Measurements from ENCODE around the gene C3. TPM values are rescaled to one million over a fixed set of nuclear protein-coding genes. Genes with fewer than 3 reads are reported as not detected.
A peak's percentile ranks its signal among the peaks of the same experiment; 100 is the strongest.

Gene C3
- total RNA-seq, 1 donor from 2014 or later, result not detected

DNA sequence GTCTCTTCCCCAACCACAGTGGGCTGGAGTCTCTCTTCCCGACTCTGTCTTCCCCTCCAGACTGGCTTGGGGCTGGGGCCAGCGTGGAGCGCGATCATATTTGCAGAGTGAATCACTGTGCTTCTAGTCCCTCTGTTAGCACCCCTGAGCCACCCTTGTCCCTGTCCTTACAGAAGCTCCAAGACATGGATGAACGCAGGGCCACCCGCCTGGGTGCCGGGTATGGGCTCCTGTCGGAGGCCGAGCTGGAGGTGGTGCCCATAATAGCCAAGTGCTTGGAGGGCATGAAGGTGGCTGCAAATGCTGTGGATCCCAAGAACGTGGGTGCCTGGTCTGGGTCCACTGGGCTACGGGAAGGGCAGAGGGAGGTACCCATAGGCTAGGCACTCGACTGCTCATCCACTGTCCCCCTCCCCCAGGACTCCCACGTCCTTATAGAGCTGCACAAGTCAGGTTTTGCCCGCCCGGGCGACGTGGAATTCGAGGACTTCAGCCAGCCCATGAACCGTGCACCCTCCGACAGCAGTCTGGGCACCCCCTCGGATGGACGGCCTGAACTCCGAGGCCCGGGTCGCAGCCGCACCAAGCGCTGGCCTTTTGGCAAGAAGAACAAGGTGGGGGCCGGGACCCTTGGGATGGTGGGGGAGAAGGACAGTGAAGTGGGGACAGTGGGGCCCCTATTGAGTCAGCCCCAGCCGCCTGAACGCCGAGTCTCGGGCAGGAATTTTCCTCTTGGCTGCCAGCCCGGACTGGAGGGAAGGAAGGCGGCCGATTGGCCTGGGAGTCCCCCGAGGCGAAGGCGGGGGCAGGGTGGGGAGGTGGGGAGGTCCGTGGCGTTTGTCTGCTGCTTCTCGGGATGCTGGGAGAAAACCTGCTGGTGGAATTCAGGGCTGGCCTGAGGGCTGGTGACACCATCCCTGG, 24.2 kb upstream of the C3 start:
- peaks cover 27% of the 10 kb centered on the region for H3K36me3 Mint-ChIP-seq (ENCODE audit: low read depth, unreplicated experiment)
- no peak for DNase-seq (ENCODE audit: low spot score)
- H3K27me3 Mint-ChIP-seq (ENCODE audit: unreplicated experiment), result peaks cover 4% of the 10 kb centered on the region
- TF ChIP-seq, protein P1, sequence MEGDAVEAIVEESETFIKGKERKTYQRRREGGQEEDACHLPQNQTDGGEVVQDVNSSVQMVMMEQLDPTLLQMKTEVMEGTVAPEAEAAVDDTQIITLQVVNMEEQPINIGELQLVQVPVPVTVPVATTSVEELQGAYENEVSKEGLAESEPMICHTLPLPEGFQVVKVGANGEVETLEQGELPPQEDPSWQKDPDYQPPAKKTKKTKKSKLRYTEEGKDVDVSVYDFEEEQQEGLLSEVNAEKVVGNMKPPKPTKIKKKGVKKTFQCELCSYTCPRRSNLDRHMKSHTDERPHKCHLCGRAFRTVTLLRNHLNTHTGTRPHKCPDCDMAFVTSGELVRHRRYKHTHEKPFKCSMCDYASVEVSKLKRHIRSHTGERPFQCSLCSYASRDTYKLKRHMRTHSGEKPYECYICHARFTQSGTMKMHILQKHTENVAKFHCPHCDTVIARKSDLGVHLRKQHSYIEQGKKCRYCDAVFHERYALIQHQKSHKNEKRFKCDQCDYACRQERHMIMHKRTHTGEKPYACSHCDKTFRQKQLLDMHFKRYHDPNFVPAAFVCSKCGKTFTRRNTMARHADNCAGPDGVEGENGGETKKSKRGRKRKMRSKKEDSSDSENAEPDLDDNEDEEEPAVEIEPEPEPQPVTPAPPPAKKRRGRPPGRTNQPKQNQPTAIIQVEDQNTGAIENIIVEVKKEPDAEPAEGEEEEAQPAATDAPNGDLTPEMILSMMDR (IDR thresholded peaks at IDR 0.05; ENCODE audit: unreplicated experiment), result no peak
- no peaks in the 10 kb centered on the region for H3K4me1 Mint-ChIP-seq (ENCODE audit: unreplicated experiment)
- H3K4me3 Mint-ChIP-seq (ENCODE audit: unreplicated experiment), result peak overlapping the region; percentile 39
- H3K27ac Mint-ChIP-seq (ENCODE audit: unreplicated experiment), result no peak overlapping the region
- no peaks in the 10 kb centered on the region for H3K9me3 Mint-ChIP-seq (ENCODE audit: unreplicated experiment)

DNA sequence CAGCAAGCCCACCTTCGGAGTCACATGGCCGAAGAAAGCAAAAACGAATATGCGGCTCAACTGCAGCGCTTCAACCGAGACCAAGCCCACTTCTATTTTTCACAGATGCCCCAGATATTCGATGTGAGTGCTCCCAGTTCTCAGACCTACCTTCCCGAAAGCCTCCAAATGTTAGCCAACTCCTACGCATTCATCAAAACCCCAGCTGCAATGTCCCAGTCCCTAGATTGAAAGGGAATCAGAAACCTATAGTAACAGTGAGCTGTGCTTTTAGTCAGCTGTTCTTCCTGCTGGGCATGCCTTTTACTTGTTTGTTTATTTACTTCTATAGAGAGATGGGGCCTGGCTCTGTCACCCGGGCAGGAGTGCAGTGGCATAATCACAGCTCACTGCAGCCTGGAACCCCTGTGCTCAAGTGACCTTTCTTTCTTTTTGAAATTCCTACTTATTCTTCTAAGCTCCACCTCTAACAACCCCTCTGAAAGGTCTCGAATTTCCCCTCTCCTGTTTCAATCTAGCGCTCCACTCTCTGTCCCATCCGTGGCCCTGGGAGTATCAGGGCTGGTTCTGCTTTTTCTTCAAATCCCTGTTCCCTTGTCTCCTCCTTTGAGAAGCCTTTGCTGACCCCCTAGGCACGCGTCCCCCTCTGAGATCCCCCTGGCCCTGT, 23.4 kb upstream of the C3 start:
- Mint-ChIP-seq H3K36me3 (ENCODE audit: low read depth, unreplicated experiment) (peaks cover 21% of the 10 kb centered on the region), H3K27me3 (ENCODE audit: unreplicated experiment) (peaks cover 6% of the 10 kb centered on the region), H3K4me1 (ENCODE audit: unreplicated experiment) (peaks cover 1% of the 10 kb centered on the region), H3K9me3 (ENCODE audit: unreplicated experiment) (no peaks in the 10 kb centered on the region), H3K27ac (ENCODE audit: unreplicated experiment) (peak overlapping the region; percentile 59), H3K4me3 (ENCODE audit: unreplicated experiment) (peak overlapping the region; percentile 39)
- TF ChIP-seq, protein P1 (IDR thresholded peaks at IDR 0.05; ENCODE audit: unreplicated experiment), result no peak
- no peak for DNase-seq (ENCODE audit: low spot score)

DNA sequence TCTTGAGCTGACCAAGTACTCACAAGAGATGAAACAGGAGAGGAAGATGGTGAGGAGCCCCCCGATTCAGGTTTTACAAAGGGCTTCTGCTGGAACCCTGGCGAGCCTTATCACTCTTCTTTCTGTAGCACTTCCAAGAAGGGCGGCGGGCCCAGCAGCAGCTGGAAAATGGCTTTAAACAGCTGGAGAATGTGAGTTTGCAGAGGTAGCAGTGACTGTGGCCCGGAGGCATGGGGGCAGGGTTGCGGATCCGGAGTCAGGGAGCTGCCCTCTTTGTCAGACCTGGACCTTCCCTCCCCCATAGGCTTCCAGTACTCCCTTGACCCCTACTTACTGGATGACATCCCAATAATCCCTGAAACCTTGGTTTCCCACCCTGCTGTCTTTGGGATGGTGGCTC, 22.6 kb upstream of the C3 start:
- TF ChIP-seq, protein P1 (IDR thresholded peaks at IDR 0.05; ENCODE audit: unreplicated experiment), result no peak
- H3K9me3 Mint-ChIP-seq (ENCODE audit: unreplicated experiment), result no peaks in the 10 kb centered on the region
- peaks cover 11% of the 10 kb centered on the region for H3K27me3 Mint-ChIP-seq (ENCODE audit: unreplicated experiment)
- peaks cover 21% of the 10 kb centered on the region for H3K36me3 Mint-ChIP-seq (ENCODE audit: low read depth, unreplicated experiment)
- peak overlapping the region; percentile 19 for H3K4me3 Mint-ChIP-seq (ENCODE audit: unreplicated experiment)
- no peak overlapping the region for H3K27ac Mint-ChIP-seq (ENCODE audit: unreplicated experiment)
- peaks cover 9% of the 10 kb centered on the region for H3K4me1 Mint-ChIP-seq (ENCODE audit: unreplicated experiment)
- DNase-seq (ENCODE audit: low spot score), result no peak

DNA sequence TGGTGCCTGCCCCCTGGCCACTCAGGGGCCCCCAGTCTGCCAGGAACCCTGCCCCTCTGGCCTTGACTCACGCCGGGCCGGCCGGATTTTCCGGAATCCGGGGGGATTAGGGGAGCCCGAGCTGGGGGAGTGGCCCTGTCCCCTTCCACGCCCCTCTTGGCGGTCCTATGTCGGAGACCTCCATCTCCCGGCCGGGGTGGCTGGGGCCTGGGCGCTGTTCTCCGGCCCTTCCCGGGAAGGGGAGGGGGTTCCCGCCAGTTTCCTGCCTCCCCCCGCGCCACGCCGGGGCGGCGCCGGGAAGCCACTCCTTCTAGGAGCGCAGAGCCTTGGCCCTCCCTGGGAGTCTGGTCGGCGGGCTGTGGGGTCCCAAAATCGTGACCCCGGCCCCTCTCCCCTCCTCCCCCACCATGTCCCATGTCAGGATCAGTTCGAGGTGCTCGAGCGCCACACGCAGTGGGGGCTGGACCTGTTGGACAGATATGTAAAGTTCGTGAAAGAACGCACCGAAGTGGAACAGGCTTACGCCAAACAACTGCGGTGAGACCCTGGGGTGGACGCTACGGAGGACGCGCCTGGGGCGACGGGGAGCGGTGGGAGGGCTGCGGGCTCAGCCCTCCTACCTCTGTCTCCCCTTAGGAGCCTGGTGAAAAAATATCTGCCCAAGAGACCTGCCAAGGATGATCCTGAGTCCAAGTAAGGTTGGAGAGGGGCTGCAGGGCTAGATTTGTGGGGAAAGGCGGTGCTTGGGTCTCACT, 20.3 kb upstream of the C3 start:
- Mint-ChIP-seq H3K4me1 (ENCODE audit: unreplicated experiment) (peaks cover 16% of the 10 kb centered on the region), H3K36me3 (ENCODE audit: low read depth, unreplicated experiment) (peaks cover 23% of the 10 kb centered on the region), H3K27ac (ENCODE audit: unreplicated experiment) (no peak overlapping the region), H3K27me3 (ENCODE audit: unreplicated experiment) (peaks cover 21% of the 10 kb centered on the region), H3K4me3 (ENCODE audit: unreplicated experiment) (peak overlapping the region; percentile 92), H3K9me3 (ENCODE audit: unreplicated experiment) (no peaks in the 10 kb centered on the region)
- TF ChIP-seq, protein P1 (IDR thresholded peaks at IDR 0.05; ENCODE audit: unreplicated experiment), result no peak
- peak; percentile 65 for DNase-seq (ENCODE audit: low spot score)

Data from endothelial cell (in vitro differentiated cells).